Panc1 (cell line): ENCODE results near the gene GTPBP10.
"Not testable (repeated sequence)": the region's sequence is repeated elsewhere in the genome, so short reads cannot be mapped to it uniquely, and the experiment has no call there.

Experiments used
- CTCF ChIP-seq: fragments of 450-650 bp; IDR thresholded peaks from 2 replicates; pipeline ENCODE4 v1.5.1; 2017; ENCODE audit warnings: mild to moderate bottlenecking
- POLR2AphosphoS5 ChIP-seq: IDR thresholded peaks from 2 replicates; pipeline ENCODE4 v1.6.1; 2012; ENCODE audit warnings: mild to moderate bottlenecking, low read depth, low read length, moderate library complexity
- SIN3A ChIP-seq: IDR thresholded peaks from 2 replicates; pipeline ENCODE4 v1.6.1; 2012; ENCODE audit warnings: low read depth, mild to moderate bottlenecking, low read length, moderate library complexity, borderline replicate concordance; ENCODE audit not compliant: insufficient read depth
- TCF7L2 ChIP-seq: IDR thresholded peaks from 2 replicates; pipeline ENCODE4 v1.6.1; 2011; ENCODE audit warnings: mild to moderate bottlenecking, low read depth, low read length, inconsistent platforms
- TF ChIP-seq, protein P1 (sequence below), 2 experiments: IDR thresholded peaks; 2 replicates each; pipeline ENCODE4 v1.6.1; 2011 to 2012; ENCODE audit warnings: low read depth in 2 of 2, control low read depth in 1 of 2, low read length in 1 of 2, mild to moderate bottlenecking in 1 of 2, moderate library complexity in 1 of 2; ENCODE audit not compliant: insufficient read depth in 1 of 2

DNA sequence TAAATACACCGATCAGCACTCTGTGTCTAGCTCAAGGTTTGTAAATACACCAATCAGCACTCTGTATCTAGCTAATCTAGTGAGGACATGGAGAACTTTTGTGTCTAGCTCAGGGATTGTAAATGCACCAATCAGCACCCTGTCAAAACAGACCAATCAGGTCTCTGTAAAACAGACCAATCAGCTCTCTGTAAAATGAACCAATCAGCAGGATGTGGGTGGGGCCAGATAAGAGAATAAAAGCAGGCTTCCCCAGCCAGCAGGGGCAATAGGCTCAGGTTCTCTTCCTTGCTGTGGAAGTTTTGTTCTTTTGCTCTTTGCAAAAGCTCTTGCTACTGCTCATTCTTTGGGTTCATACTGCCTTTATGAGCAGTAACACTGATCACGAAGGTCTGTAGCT, 11.6 kb upstream of the GTPBP10 start:
- TF ChIP-seq CTCF, POLR2AphosphoS5, SIN3A, TCF7L2: not testable (repeated sequence)
- TF ChIP-seq, protein P1, sequence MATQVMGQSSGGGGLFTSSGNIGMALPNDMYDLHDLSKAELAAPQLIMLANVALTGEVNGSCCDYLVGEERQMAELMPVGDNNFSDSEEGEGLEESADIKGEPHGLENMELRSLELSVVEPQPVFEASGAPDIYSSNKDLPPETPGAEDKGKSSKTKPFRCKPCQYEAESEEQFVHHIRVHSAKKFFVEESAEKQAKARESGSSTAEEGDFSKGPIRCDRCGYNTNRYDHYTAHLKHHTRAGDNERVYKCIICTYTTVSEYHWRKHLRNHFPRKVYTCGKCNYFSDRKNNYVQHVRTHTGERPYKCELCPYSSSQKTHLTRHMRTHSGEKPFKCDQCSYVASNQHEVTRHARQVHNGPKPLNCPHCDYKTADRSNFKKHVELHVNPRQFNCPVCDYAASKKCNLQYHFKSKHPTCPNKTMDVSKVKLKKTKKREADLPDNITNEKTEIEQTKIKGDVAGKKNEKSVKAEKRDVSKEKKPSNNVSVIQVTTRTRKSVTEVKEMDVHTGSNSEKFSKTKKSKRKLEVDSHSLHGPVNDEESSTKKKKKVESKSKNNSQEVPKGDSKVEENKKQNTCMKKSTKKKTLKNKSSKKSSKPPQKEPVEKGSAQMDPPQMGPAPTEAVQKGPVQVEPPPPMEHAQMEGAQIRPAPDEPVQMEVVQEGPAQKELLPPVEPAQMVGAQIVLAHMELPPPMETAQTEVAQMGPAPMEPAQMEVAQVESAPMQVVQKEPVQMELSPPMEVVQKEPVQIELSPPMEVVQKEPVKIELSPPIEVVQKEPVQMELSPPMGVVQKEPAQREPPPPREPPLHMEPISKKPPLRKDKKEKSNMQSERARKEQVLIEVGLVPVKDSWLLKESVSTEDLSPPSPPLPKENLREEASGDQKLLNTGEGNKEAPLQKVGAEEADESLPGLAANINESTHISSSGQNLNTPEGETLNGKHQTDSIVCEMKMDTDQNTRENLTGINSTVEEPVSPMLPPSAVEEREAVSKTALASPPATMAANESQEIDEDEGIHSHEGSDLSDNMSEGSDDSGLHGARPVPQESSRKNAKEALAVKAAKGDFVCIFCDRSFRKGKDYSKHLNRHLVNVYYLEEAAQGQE (IDR thresholded peaks at IDR 0.05; ENCODE audit: insufficient read depth in 1 of 2, low read depth in 2 of 2, low read length in 1 of 2): not testable (repeated sequence)
